Activated T-helper 1 cell treated with anti-CD3 and anti-CD28 coated beads, Interleukin-12 subunit alpha, Interleukin-12 subunit beta, Interleukin-2, Interleukin-4 antibody, amounts not matched to agents 30 ng/mL and 10 ng/mL and 1 ng/mL, durations not matched to agents 14 hours and 24 hours and 36 hours (primary cell): Measurements from ENCODE around the gene NEMP1. TPM values are rescaled to one million over a fixed set of nuclear protein-coding genes. Genes with fewer than 3 reads are reported as not detected.

Experiments used
- total RNA-seq: library from RNA; stranded (reverse); gene quantifications from 2 replicates; pipeline ENCODE4 v1.2.3, GENCODE V29; 2022

Gene NEMP1
- total RNA-seq, 1 donor from 2014 or later, result 70.2 TPM

Other genes with a start within 250 kb of the NEMP1 start
- not detected in 2 replicates for gene SDR9C7, start 144.4 kb downstream of the NEMP1 start, total RNA-seq
- 0.23 and 0.29 TPM in 2 replicates for gene RDH16, start 121.2 kb downstream of the NEMP1 start, total RNA-seq
- 10.3 and 11.2 TPM in 2 replicates for gene ZBTB39, start 72.2 kb downstream of the NEMP1 start, total RNA-seq
- gene TAC3, start 62.3 kb downstream of the NEMP1 start, total RNA-seq, result 0.34 TPM in 1 of 2 replicates, not detected in the other
- 1.1 and 2.6 TPM in 2 replicates for gene MYO1A, start 28.7 kb downstream of the NEMP1 start, total RNA-seq
- 73.6 and 80.3 TPM in 2 replicates for gene NAB2, start 10.3 kb upstream of the NEMP1 start, total RNA-seq
- 306 and 318 TPM in 2 replicates for gene STAT6, start 32.6 kb upstream of the NEMP1 start, total RNA-seq
- 0.26 and 0.73 TPM in 2 replicates for gene LRP1, start 49.7 kb upstream of the NEMP1 start, total RNA-seq
- gene LRP1-AS, start 68.8 kb upstream of the NEMP1 start, total RNA-seq, result not detected in 2 replicates
- gene NXPH4, start 138.0 kb upstream of the NEMP1 start, total RNA-seq, result 0.36 and 0.49 TPM in 2 replicates
- 276 and 280 TPM in 2 replicates for gene SHMT2, start 150.9 kb upstream of the NEMP1 start, total RNA-seq
- 3.1 and 4.2 TPM in 2 replicates for gene STAC3, start 172.4 kb upstream of the NEMP1 start, total RNA-seq